GM19238 (cell line): ENCODE measurements around the gene RNF144A.

Experiments
- DNase-seq: peaks from one replicate; pipeline ENCODE4 v3.0.0; 2011; ENCODE audit warnings: low spot score; ENCODE audit not compliant: insufficient read length

The RNF144A gene

GRCh38 chr2:6908291-6908690, 8.9 kb upstream of the RNF144A start:
- no peak for DNase-seq

GRCh38 chr2:6909431-6910385, 7.5 kb upstream of the RNF144A start:
- no peak for DNase-seq

- DNase-seq: no peak
These were observed 5.5 kb upstream of the RNF144A start for GRCh38 chr2:6911721-6912120.

- no peak for DNase-seq
These were observed 3.6 kb upstream of the RNF144A start for GRCh38 chr2:6913415-6914157.

GRCh38 chr2:6914828-6915227, 2.4 kb upstream of the RNF144A start:
- DNase-seq: no peak

GRCh38 chr2:6915399-6915798, 1.8 kb upstream of the RNF144A start:
- no peak for DNase-seq

- no peak for DNase-seq
These were observed 988 bp upstream of the RNF144A start for GRCh38 chr2:6916224-6916623.

- DNase-seq: no peak
These were observed 509 bp upstream of the RNF144A start for GRCh38 chr2:6916736-6917070.

GRCh38 chr2:6917761-6918421, 679 bp downstream of the RNF144A start:
- no peak for DNase-seq

GRCh38 chr2:6919901-6920742, 2.9 kb downstream of the RNF144A start:
- DNase-seq: no peak

GRCh38 chr2:6920743-6921064, 3.5 kb downstream of the RNF144A start:
- DNase-seq: no peak

GRCh38 chr2:6921321-6921922, 4.2 kb downstream of the RNF144A start:
- no peak for DNase-seq

- DNase-seq: no peak
These were observed 5.0 kb downstream of the RNF144A start for GRCh38 chr2:6922201-6922656.

GRCh38 chr2:6923319-6923718, 6.1 kb downstream of the RNF144A start:
- no peak for DNase-seq

- DNase-seq: no peak
These were observed 7.1 kb downstream of the RNF144A start for GRCh38 chr2:6924101-6924923.

- DNase-seq: no peak
These were observed 7.8 kb downstream of the RNF144A start for GRCh38 chr2:6924924-6925409.

- DNase-seq: no peak
These were observed 9.0 kb downstream of the RNF144A start for GRCh38 chr2:6926071-6926732.

- no peak for DNase-seq
These were observed 10.0 kb downstream of the RNF144A start for GRCh38 chr2:6927186-6927585.

- no peak for DNase-seq
These were observed 10.5 kb downstream of the RNF144A start for GRCh38 chr2:6927753-6928152.
